ENCODE results near the gene MAK.
A peak's percentile ranks its signal among the peaks of the same experiment; 100 is the strongest.
"Not testable (repeated sequence)": the region's sequence is repeated elsewhere in the genome, so short reads cannot be mapped to it uniquely, and the experiment has no call there.

The MAK gene

GRCh38 chr6:10725716-10726115 is 112.6 kb downstream of the MAK start:
- no peak for DNase-seq (ENCODE audit: low read depth in 2 of 2)

- DNase-seq (ENCODE audit: low read depth in 2 of 2): no peak
Observed at GRCh38 chr6:10725044-10725443, 113.3 kb downstream of the MAK start.

- DNase-seq (ENCODE audit: low read depth in 2 of 2): no peak
Observed at GRCh38 chr6:10723567-10723881, 114.8 kb downstream of the MAK start.

- peak; percentile 88 to 91 for DNase-seq (ENCODE audit: low read depth in 2 of 2)
Observed at GRCh38 chr6:10722820-10723566, 115.3 kb downstream of the MAK start, which contains the start of gene TMEM14C. TMEM14C (plus strand) TSS chr6:10723070; CDS start chr6:10724614, 1,544 bp downstream.

GRCh38 chr6:10722570-10722819 is 115.8 kb downstream of the MAK start:
- DNase-seq (ENCODE audit: low read depth in 2 of 2): no peak

- no peak for DNase-seq (ENCODE audit: low read depth in 2 of 2)
Observed at GRCh38 chr6:10721850-10722569, 116.3 kb downstream of the MAK start.

- not testable (repeated sequence) for DNase-seq (ENCODE audit: low read depth in 2 of 2)
Observed at GRCh38 chr6:10720960-10721849, 117.1 kb downstream of the MAK start.

- DNase-seq (ENCODE audit: low read depth in 2 of 2): no peak
Observed at GRCh38 chr6:10720265-10720959, 117.9 kb downstream of the MAK start.

- DNase-seq (ENCODE audit: low read depth in 2 of 2): no peak
Observed at GRCh38 chr6:10719964-10720264, 118.4 kb downstream of the MAK start.

- no peak for DNase-seq (ENCODE audit: low read depth in 2 of 2)
Observed at GRCh38 chr6:10719296-10719963, 118.9 kb downstream of the MAK start.

- DNase-seq (ENCODE audit: low read depth in 2 of 2): no peak
Observed at GRCh38 chr6:10713962-10714361, 124.4 kb downstream of the MAK start.

Measured in fibroblast of skin of left biceps (primary cell).